Activated CD8-positive, alpha-beta memory T cell treated with anti-CD3 and anti-CD28 coated beads, Interleukin-2, amount 50 U/mL, for 1 hour (primary cell): Measurements from ENCODE around the gene ANAPC16.
"Not testable (repeated sequence)": the region's sequence is repeated elsewhere in the genome, so short reads cannot be mapped to it uniquely, and the experiment has no call there.

Experiments
- DNase-seq: peaks from one replicate; pipeline ENCODE4 v3.0.0-alpha.2; 2020; ENCODE audit errors: extremely low read depth

Gene ANAPC16

DNA sequence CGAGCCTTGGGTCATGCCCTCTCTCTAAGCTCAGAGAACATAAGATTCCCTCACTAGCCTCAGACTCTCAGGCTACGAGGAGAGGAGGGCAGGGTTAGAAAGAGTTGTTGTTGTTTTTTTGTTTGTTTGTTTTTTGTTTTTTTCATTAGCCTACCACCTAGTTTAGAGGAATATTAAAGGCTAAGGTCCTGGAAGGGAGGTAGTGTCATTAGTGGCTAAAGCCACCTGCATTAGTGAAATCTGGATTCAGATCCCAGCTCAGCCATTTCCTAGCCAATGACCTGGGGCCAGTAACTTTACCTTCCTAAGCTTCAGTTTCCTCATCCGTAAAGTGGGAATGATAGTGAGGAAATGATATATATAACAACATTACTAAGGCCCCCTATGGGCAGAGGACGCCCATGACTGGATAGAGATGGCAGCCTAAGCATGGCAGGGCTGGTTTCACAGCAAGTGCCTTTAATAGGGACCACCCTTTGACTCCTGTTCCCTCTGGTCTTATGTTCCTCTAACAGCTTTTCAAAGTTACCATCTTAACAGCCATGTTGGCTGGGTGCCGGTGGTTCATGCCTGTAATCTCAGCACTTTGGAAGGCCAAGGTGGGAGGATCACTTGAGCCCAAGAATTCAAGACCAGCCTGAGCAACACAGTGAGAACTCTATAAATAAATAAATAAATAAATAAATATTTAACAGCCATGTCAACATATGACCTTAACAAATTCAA is 63.0 kb downstream of the ANAPC16 start:
- DNase-seq: no peak

DNA sequence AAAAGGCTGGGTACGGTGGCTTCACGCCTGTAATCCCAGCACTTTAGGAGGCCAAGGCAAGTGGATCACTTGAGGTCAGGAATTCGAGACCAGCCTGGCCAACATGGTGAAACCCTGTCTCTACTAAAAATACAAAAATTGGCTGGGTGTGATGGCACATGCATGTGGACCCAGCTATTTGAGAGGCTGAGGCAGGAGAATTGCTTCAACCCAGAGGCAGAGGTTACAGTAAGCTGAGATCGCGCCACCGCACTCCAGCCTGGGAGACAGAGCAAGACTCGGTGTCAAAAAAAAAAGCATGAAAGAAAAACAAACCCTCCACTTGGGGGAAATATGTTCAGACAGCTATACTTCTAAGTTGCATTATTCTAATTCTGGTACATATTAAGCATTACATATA is 63.8 kb downstream of the ANAPC16 start:
- not testable (repeated sequence) for DNase-seq

DNA sequence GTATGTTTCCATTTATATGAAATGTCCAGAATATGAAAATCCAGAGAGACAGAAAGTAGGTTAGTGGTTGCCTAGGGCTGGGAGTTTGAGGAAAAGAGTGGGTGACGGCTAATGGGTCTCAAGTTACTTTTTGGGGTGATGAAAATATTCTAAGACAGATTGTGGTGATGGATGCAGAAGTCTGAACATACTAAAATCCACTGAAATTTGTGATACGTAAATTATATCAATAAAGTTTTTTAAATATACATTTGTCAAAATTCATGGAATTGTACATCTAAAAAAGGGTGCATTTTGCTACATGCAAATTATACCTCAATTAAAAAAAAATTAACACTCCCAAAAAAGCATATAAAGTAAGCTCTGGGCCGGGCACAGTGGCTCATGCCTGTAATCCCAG is 67.3 kb downstream of the ANAPC16 start:
- no peak for DNase-seq
